Measurements from ENCODE around the gene PNO1. TPM values are rescaled to one million over a fixed set of nuclear protein-coding genes. Genes with fewer than 3 reads are reported as not detected.
A peak's percentile ranks its signal among the peaks of the same experiment; 100 is the strongest.

The PNO1 gene
- total and polyA plus RNA-seq, 9 of the 15 experiments (the other 6 are each of a cell fraction or from before 2014, with no cell fraction given) = 11.8 to 81.7 (median 41.1) TPM

- peak in 1 of 2 experiments; percentile 34; a peak in 1 of 4 replicates for TF ChIP-seq RCOR1 (IDR thresholded peaks at IDR 0.05; ENCODE audit: borderline replicate concordance in 1 of 2, low read depth in 2 of 2, low read length in 2 of 2)
- no peak for TF ChIP-seq ZNF263 (CRISPR knock-in tag; IDR thresholded peaks at IDR 0.05; ENCODE audit: borderline replicate concordance)
- TF ChIP-seq ATF2 (CRISPR knock-in tag; IDR thresholded peaks at IDR 0.05) = no peak
- TF ChIP-seq SNRNP70 (optimal IDR thresholded peaks at IDR 0.05; ENCODE audit: low read depth, low read length) = no peak
- TF ChIP-seq TCF3 (CRISPR knock-in tag; IDR thresholded peaks at IDR 0.05) = peak; percentile 27; the same call in 1 of the 2 replicates
- peak; percentile 61 for TF ChIP-seq ARID1B (IDR thresholded peaks at IDR 0.05)
- TF ChIP-seq TEAD4 (IDR thresholded peaks at IDR 0.05; ENCODE audit: low read length) = peak; percentile 46
- no peak for TF ChIP-seq TEAD4 (CRISPR knock-in tag; IDR thresholded peaks at IDR 0.05; ENCODE audit: borderline replicate concordance)
- TF ChIP-seq HEY1 (CRISPR knock-in tag; IDR thresholded peaks at IDR 0.05; ENCODE audit: borderline replicate concordance) = no peak
- no peak for TF ChIP-seq ZNF518B (CRISPR knock-in tag; IDR thresholded peaks at IDR 0.05)
- TF ChIP-seq PBX2 (CRISPR knock-in tag; IDR thresholded peaks at IDR 0.05; ENCODE audit: low read depth) = no peak
- TF ChIP-seq PBX2 (tag; conservative IDR thresholded peaks at IDR 0.05; ENCODE audit: low read depth) = peak; percentile 95
- no peak for TF ChIP-seq ARNT (IDR thresholded peaks at IDR 0.05)
- 0 out of 2 replicates have a peak, but pooled peaks have one; percentile 56 for TF ChIP-seq SMARCE1 (IDR thresholded peaks at IDR 0.05)
- no peak for TF ChIP-seq DDX20 (tag; IDR thresholded peaks at IDR 0.05; ENCODE audit: low read depth)
- TF ChIP-seq TCF7 (IDR thresholded peaks at IDR 0.05; ENCODE audit: borderline replicate concordance) = peak; percentile 47; the same call in 1 of the 2 replicates
- no peak for TF ChIP-seq BHLHE40 (IDR thresholded peaks at IDR 0.05; ENCODE audit: low read length)
- TF ChIP-seq MCM5 (IDR thresholded peaks at IDR 0.05; ENCODE audit: low read depth) = no peak
- TF ChIP-seq MEIS2 (IDR thresholded peaks at IDR 0.05; ENCODE audit: partially characterized antibody) = peak; percentile 96
- TF ChIP-seq NONO (IDR thresholded peaks at IDR 0.05; ENCODE audit: low read depth in 2 of 2, low read length in 1 of 2) = no peak
- no peak for TF ChIP-seq NR4A1 (CRISPR knock-in tag; IDR thresholded peaks at IDR 0.05)
- no peak for TF ChIP-seq NR4A1 (tag; IDR thresholded peaks at IDR 0.05)
Observed at GRCh38 chr2:68216454-68217310, 59.0 kb downstream of the PNO1 start (continued).
